Endothelial cell of umbilical vein (primary cell): ENCODE data around the gene CHMP6. TPM values are rescaled to one million over a fixed set of nuclear protein-coding genes. Genes with fewer than 3 reads are reported as not detected.

Experiments used
- BruUV-seq: library from RNA; stranded (reverse); fragments of 400-500 nt; replicated peaks from 2 replicates; lab custom pipeline; 2021; lab: Mats Ljungman, UMichigan
- CTCF ChIA-PET: fragments of 300-600, 350-600 bp; sonication (Branson Sonifier 250); formaldehyde crosslinking; loops from one replicate; lab custom pipeline; 2021; ENCODE audit warnings: antibody characterized with exemption, inconsistent platforms; lab: Charles Lee
- POLR2A ChIA-PET: fragments of 300-600, 350-600 bp; sonication (Branson Sonifier 250); formaldehyde crosslinking; loops from one replicate; lab custom pipeline; 2021; ENCODE audit warnings: antibody characterized with exemption, inconsistent platforms; lab: Charles Lee
- DNase-seq: peaks from one replicate; pipeline ENCODE4 v3.0.0-alpha.2; 2011; ENCODE audit warnings: low read depth, low spot score
- FAIRE-seq: peaks from 2 replicates; lab custom pipeline; 2011; peaks lifted over from hg19 to GRCh38; lab: Jason Lieb, UNC
- H2AFZ ChIP-seq: 2 replicates; pipeline ENCODE4 v1.6.0; 2012; ENCODE audit warnings: low read depth, low read length, control low read depth, inconsistent platforms
- H3K27ac ChIP-seq: 2 replicates; pipeline ENCODE4 v1.5.1; 2011; ENCODE audit warnings: low read depth, mild to moderate bottlenecking, control low read depth, low read length, moderate library complexity; ENCODE audit not compliant: insufficient read depth
- H3K27me3 ChIP-seq, 2 experiments: 2 replicates each; pipeline versions ENCODE4 v1.6.0 to v1.6.1; 2011; ENCODE audit warnings: low read length in 2 of 2, mixed read lengths in 1 of 2; ENCODE audit not compliant: control insufficient read depth in 2 of 2, insufficient read depth in 2 of 2
- H3K36me3 ChIP-seq, 2 experiments: 2 replicates in 1 of 2; 3 replicates in 1 of 2; pipeline ENCODE4 v1.5.1; 2011; ENCODE audit warnings: low read length in 2 of 2, mild to moderate bottlenecking in 1 of 2, moderate library complexity in 1 of 2; ENCODE audit not compliant: control insufficient read depth in 2 of 2, insufficient read depth in 2 of 2; ENCODE audit errors: extremely low read depth in 1 of 2
- H3K4me1 ChIP-seq: 3 replicates; pipeline ENCODE4 v1.5.1; 2011; ENCODE audit warnings: mild to moderate bottlenecking, low read length; ENCODE audit not compliant: control insufficient read depth, insufficient read depth; ENCODE audit errors: extremely low read depth
- H3K4me2 ChIP-seq: 2 replicates; pipeline ENCODE4 v1.6.1; 2011; ENCODE audit warnings: low read length, control low read depth, mixed read lengths; ENCODE audit not compliant: insufficient read depth
- H3K4me3 ChIP-seq, 3 experiments: fragments of 200-600 bp in 1 of 3; sonication (generic), shearing (Covaris generic) in 1 of 3; replicated peaks in 1 of 3; 2 replicates each; pipeline ENCODE4 v1.5.1; 2011 to 2016; ENCODE audit warnings: control low read depth in 3 of 3, low read length in 3 of 3, mild to moderate bottlenecking in 2 of 3, inconsistent platforms in 1 of 3, low read depth in 1 of 3, moderate library complexity in 1 of 3; ENCODE audit not compliant: insufficient read depth in 1 of 3
- H3K79me2 ChIP-seq: 2 replicates; pipeline ENCODE4 v1.6.0; 2012; ENCODE audit warnings: low read length, inconsistent platforms; ENCODE audit not compliant: control insufficient read depth, insufficient read depth
- H3K9ac ChIP-seq: replicated peaks from 2 replicates; pipeline ENCODE3; 2011; ENCODE audit warnings: low read length, control low read depth; ENCODE audit not compliant: insufficient read depth; ENCODE audit errors: extremely low read depth
- H3K9me1 ChIP-seq: replicated peaks from 3 replicates; pipeline ENCODE4 v1.6.0; 2011; ENCODE audit warnings: mild to moderate bottlenecking, low read length; ENCODE audit not compliant: control insufficient read depth, insufficient read depth; ENCODE audit errors: extremely low read depth
- H3K9me3 ChIP-seq: replicated peaks from 2 replicates; pipeline ENCODE4 v1.5.1; 2012; ENCODE audit warnings: low read length, inconsistent platforms; ENCODE audit not compliant: control insufficient read depth, insufficient read depth
- H4K20me1 ChIP-seq: replicated peaks from 2 replicates; pipeline ENCODE3; 2011; ENCODE audit warnings: mild to moderate bottlenecking, low read length; ENCODE audit not compliant: control insufficient read depth, insufficient read depth; ENCODE audit errors: extremely low read depth
- EZH2 ChIP-seq: IDR thresholded peaks from 2 replicates; pipeline ENCODE4 v1.6.1; 2012; ENCODE audit warnings: borderline replicate concordance, low read depth, mild to moderate bottlenecking, moderate library complexity, low read length, inconsistent platforms; ENCODE audit not compliant: severe bottlenecking
- FOS ChIP-seq: IDR thresholded peaks from 2 replicates; pipeline ENCODE4 v1.6.1; 2011; ENCODE audit warnings: mild to moderate bottlenecking, low read length, moderate library complexity, borderline replicate concordance; ENCODE audit not compliant: insufficient read depth
- GATA2 ChIP-seq: IDR thresholded peaks from 2 replicates; pipeline ENCODE4 v1.7.0; 2011; ENCODE audit warnings: low read depth, mild to moderate bottlenecking, moderate library complexity, mixed read lengths, low read length; ENCODE audit not compliant: insufficient read length, insufficient read depth
- JUN ChIP-seq: IDR thresholded peaks from 2 replicates; pipeline ENCODE4 v1.6.1; 2011; ENCODE audit warnings: borderline replicate concordance, low read depth; ENCODE audit not compliant: insufficient read length, insufficient read depth
- MYC ChIP-seq: IDR thresholded peaks from one replicate; pipeline ENCODE4 v1.6.1; 2011; ENCODE audit warnings: mild to moderate bottlenecking, low read depth, low read length
- POLR2A ChIP-seq: IDR thresholded peaks from 2 replicates; pipeline ENCODE4 v1.6.1; 2012; ENCODE audit warnings: low read depth, mild to moderate bottlenecking, control low read depth, low read length
- POLR2AphosphoS5 ChIP-seq: IDR thresholded peaks from 2 replicates; pipeline ENCODE4 v1.6.1; 2012; ENCODE audit warnings: low read depth, mild to moderate bottlenecking, control low read depth, low read length, moderate library complexity; ENCODE audit not compliant: insufficient read depth
- dilution Hi-C: fragments of 300-500 bp; cut with MboI; formaldehyde crosslinking; loops from one replicate; pipeline ENCODE4 v1.15.0; 2019; ENCODE audit warnings: low sequenced_read_pairs; ENCODE audit not compliant: extremely low pct_ligation_motif_present
- intact Hi-C: fragments of 100-400 bp; cut with micrococcal nuclease; formaldehyde crosslinking; loops from one replicate; pipeline ENCODE4 v1.10.0; 2022
- polyA plus RNA-seq, 4 experiments: library from polyadenylated mRNA; depleted of rRNA in 3 of 4; stranded (reverse) in 3 of 4; unstranded in 1 of 4; fragments of >200 nt; gene quantifications; 2 replicates each; pipeline versions ENCODE4 v1.2.1 to v1.2.3, GENCODE V29; 2011 to 2012; ENCODE audit warnings: missing spikeins in 1 of 4
- total RNA-seq: library from RNA; stranded (reverse); gene quantifications from 2 replicates; pipeline ENCODE4 v1.2.3, GENCODE V29; 2021
- TF ChIP-seq, protein P1 (sequence below): IDR thresholded peaks from 2 replicates; pipeline ENCODE4 v1.6.1; 2011; ENCODE audit not compliant: insufficient read depth, insufficient read length
- TF ChIP-seq, protein P2 (sequence below), 2 donors: IDR thresholded peaks; 1 replicate in 1 of 2; 2 replicates in 1 of 2; pipeline ENCODE4 v1.5.1; 2011; ENCODE audit warnings: low read length in 2 of 2, mild to moderate bottlenecking in 2 of 2, moderate library complexity in 2 of 2, control low read depth in 1 of 2, inconsistent platforms in 1 of 2, low read depth in 1 of 2; ENCODE audit not compliant: insufficient read depth in 1 of 2; ENCODE audit errors: extremely low read depth in 1 of 2

CHMP6 gene
- total and polyA plus RNA-seq, 2 donors (not counting 3 experiments of a cell fraction or from before 2014, with no cell fraction given) = 42.5 to 48.5 TPM

DNA sequence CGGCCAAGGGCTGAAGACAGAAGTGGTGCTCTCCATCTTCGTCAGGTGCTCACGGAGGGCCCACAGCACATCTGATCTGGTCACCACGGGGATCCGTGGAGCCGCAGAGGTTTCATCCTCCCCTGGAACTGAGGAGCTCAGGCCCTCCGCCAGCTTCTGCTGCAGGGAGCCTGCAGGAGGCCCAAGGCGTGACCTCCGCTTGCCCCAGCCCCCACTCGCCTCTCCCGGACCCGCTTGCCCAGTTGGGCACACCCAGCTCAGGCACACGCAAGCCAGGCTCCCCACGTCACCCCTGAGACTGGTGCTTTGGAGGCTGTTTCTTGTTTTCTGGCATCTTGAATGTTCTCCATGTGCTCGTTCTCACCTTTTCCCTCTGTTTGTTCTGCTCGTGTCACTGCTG, 39.4 kb upstream of the CHMP6 start:
- Histone ChIP-seq H3K36me3 (peaks cover 0 to 3% of the 10 kb centered on the region in 2 experiments), H4K20me1 (no peaks in the 10 kb centered on the region), H3K79me2 (no peaks in the 10 kb centered on the region), H3K4me2 (no peak overlapping the region), H3K9ac (no peak overlapping the region), H3K9me1 (no peaks in the 10 kb centered on the region), H3K4me3 (no peak overlapping the region), H3K4me1 (no peaks in the 10 kb centered on the region), H3K9me3 (no peaks in the 10 kb centered on the region), H3K27me3 (no peaks in the 10 kb centered on the region), H2AFZ (no peak overlapping the region), H3K27ac (no peak overlapping the region)
- ChIA-PET CTCF (no interaction called here), POLR2A (no interaction called here)
- TF ChIP-seq JUN = no peak
- TF ChIP-seq, protein P1, sequence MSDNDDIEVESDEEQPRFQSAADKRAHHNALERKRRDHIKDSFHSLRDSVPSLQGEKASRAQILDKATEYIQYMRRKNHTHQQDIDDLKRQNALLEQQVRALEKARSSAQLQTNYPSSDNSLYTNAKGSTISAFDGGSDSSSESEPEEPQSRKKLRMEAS = no peak
- TF ChIP-seq, protein P2, sequence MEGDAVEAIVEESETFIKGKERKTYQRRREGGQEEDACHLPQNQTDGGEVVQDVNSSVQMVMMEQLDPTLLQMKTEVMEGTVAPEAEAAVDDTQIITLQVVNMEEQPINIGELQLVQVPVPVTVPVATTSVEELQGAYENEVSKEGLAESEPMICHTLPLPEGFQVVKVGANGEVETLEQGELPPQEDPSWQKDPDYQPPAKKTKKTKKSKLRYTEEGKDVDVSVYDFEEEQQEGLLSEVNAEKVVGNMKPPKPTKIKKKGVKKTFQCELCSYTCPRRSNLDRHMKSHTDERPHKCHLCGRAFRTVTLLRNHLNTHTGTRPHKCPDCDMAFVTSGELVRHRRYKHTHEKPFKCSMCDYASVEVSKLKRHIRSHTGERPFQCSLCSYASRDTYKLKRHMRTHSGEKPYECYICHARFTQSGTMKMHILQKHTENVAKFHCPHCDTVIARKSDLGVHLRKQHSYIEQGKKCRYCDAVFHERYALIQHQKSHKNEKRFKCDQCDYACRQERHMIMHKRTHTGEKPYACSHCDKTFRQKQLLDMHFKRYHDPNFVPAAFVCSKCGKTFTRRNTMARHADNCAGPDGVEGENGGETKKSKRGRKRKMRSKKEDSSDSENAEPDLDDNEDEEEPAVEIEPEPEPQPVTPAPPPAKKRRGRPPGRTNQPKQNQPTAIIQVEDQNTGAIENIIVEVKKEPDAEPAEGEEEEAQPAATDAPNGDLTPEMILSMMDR (IDR thresholded peaks at IDR 0.05; ENCODE audit: extremely low read depth in 1 of 2, insufficient read depth in 1 of 2, low read depth in 1 of 2, low read length in 2 of 2) = no peak
- no peak for TF ChIP-seq POLR2AphosphoS5
- no peak for TF ChIP-seq POLR2A
- TF ChIP-seq FOS = no peak
- no peak for TF ChIP-seq EZH2
- no peak for TF ChIP-seq MYC
- no peak for TF ChIP-seq GATA2
- intact Hi-C loops (no loop called here), dilution Hi-C loops (no loop called here)
- BruUV-seq = no TSS peak
- DNase-seq = no peak
- FAIRE-seq = no peak
